CD4-positive, alpha-beta T cell (primary cell): Measurements from ENCODE around the gene PWWP2A. TPM values are rescaled to one million over a fixed set of nuclear protein-coding genes. Genes with fewer than 3 reads are reported as not detected.

Experiments
- ATAC-seq: fragments of 200-7000 bp; cut with Tn5 transposase; one replicate; pipeline ENCODE4 v1.10.0; 2022; ENCODE audit warnings: mild to moderate bottlenecking; ENCODE audit not compliant: poor library complexity
- CTCF ChIA-PET: fragments of 350-600 bp; sonication (Branson Sonifier 250); formaldehyde crosslinking; loops from one replicate; lab custom pipeline; 2021; ENCODE audit warnings: antibody characterized with exemption, inconsistent platforms; lab: Charles Lee
- POLR2A ChIA-PET: fragments of 350-600 bp; sonication (Branson Sonifier 250); formaldehyde crosslinking; loops from one replicate; lab custom pipeline; 2021; ENCODE audit warnings: antibody characterized with exemption, inconsistent platforms; lab: Charles Lee
- DNase-seq, 14 experiments: peaks; one replicate each; pipeline ENCODE4 v3.0.0-alpha.2; 2013 to 2020; ENCODE audit warnings: mixed read lengths in 2 of 14
- H3K27ac ChIP-seq, 2 donors: one replicate each; pipeline versions ENCODE4 v1.5.1 to v1.7.0; 2013; ENCODE audit warnings: low read length in 2 of 2, low read depth in 1 of 2, mild to moderate bottlenecking in 1 of 2
- H3K27me3 ChIP-seq, 2 experiments: 1 replicate in 1 of 2; 2 replicates in 1 of 2; pipeline versions ENCODE4 v1.6.1 to v1.7.0; 2013; ENCODE audit warnings: low read length in 2 of 2, control low read depth in 1 of 2, mild to moderate bottlenecking in 1 of 2, moderate library complexity in 1 of 2; ENCODE audit not compliant: insufficient read depth in 2 of 2, control insufficient read depth in 1 of 2
- H3K36me3 ChIP-seq: one replicate; pipeline ENCODE4 v1.6.1; 2013; ENCODE audit warnings: low read length, control low read depth; ENCODE audit not compliant: insufficient read depth
- H3K4me1 ChIP-seq: one replicate; pipeline ENCODE4 v1.6.1; 2013; ENCODE audit warnings: low read length, control low read depth; ENCODE audit not compliant: insufficient read depth
- H3K4me3 ChIP-seq: one replicate; pipeline ENCODE4 v1.5.1; 2013; ENCODE audit warnings: mild to moderate bottlenecking, low read length, moderate library complexity
- H3K9me3 ChIP-seq, 2 experiments: 1 replicate in 1 of 2; 2 replicates in 1 of 2; pipeline versions ENCODE4 v1.6.1 to v1.7.0; 2013; ENCODE audit warnings: low read length in 2 of 2, mild to moderate bottlenecking in 2 of 2, control low read depth in 1 of 2, moderate library complexity in 1 of 2; ENCODE audit not compliant: control insufficient read depth in 1 of 2, insufficient read depth in 1 of 2
- H3K27ac Mint-ChIP-seq: one replicate; pipeline ENCODE4 v1.8.0; 2020; ENCODE audit warnings: mixed read lengths
- H3K27me3 Mint-ChIP-seq: one replicate; pipeline ENCODE4 v1.8.0; 2021; ENCODE audit warnings: mixed read lengths
- H3K36me3 Mint-ChIP-seq: one replicate; pipeline ENCODE4 v1.8.0; 2021; ENCODE audit warnings: low read depth, mixed read lengths
- H3K4me1 Mint-ChIP-seq: one replicate; pipeline ENCODE4 v1.8.0; 2021; ENCODE audit warnings: low read depth, mixed read lengths
- H3K4me3 Mint-ChIP-seq: one replicate; pipeline ENCODE4 v1.8.0; 2020; ENCODE audit warnings: mild to moderate bottlenecking, mixed read lengths
- H3K9me3 Mint-ChIP-seq: one replicate; pipeline ENCODE4 v1.8.0; 2020; ENCODE audit warnings: mixed read lengths
- CTCF ChIP-seq: fragments of 200-600 bp; IDR thresholded peaks from one replicate; pipeline ENCODE4 v1.8.0; 2022; ENCODE audit warnings: antibody characterized with exemption, mild to moderate bottlenecking
- intact Hi-C, 2 experiments: fragments of 100-400 bp; cut with DNase I in 1 of 2; cut with micrococcal nuclease in 1 of 2; formaldehyde crosslinking; loops; one replicate each; pipeline versions ENCODE4 v1.15.1 to v1.9.0; 2023 to 2025; cut with DNase I, micrococcal nuclease
- total RNA-seq, 174 experiments: library from RNA in 2 of 174; stranded (reverse) in 2 of 174; gene quantifications; one replicate each; pipeline ENCODE4 v1.2.3 and lab custom pipeline; 2021 to 2026

PWWP2A gene
- total RNA-seq, 2 experiments from 2014 or later = 18.2 to 23.2 TPM

- ATAC-seq (no peak), DNase-seq (no peak)
- H3K4me3 Mint-ChIP-seq = no peak overlapping the region
- H3K27me3 Mint-ChIP-seq = no peaks in the 10 kb centered on the region
- H3K4me1 Mint-ChIP-seq = peaks cover 4% of the 10 kb centered on the region
- no peak overlapping the region for H3K27ac Mint-ChIP-seq
- Histone ChIP-seq H3K9me3 (no peaks in the 10 kb centered on the region), H3K27ac (no peak overlapping the region), H3K4me3 (no peak overlapping the region), H3K36me3 (peaks cover 7% of the 10 kb centered on the region), H3K4me1 (no peaks in the 10 kb centered on the region), H3K27me3 (no peaks in the 10 kb centered on the region)
- H3K9me3 Mint-ChIP-seq = no peaks in the 10 kb centered on the region
- ChIA-PET POLR2A (no interaction called here), CTCF (no interaction called here)
- no peak for TF ChIP-seq CTCF
- H3K36me3 Mint-ChIP-seq = peaks cover 26% of the 10 kb centered on the region
- intact Hi-C loops = no loop called here
These were observed 32.1 kb downstream of the PWWP2A start for GRCh38 chr5:160087199-160087598.

DNA sequence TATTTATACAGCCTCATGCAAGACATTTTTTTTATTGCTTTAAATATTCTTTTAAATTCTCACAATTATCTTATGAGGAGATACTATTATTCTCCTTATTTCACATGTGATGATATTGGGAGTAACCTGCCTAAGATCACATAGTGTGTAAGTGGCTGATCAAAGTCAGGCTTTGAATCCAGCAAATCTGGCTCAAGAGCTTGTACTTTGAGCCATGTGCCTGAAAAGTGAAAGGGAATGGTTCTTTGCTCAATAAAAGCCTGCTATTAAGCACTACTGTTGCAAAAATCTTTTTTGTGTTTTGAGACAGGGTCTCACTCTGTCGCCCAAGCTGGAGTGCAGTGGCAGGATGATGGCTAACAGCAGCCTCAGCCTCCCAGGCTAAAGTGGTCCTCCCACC is 35.1 kb downstream of the PWWP2A start:
- no peak for TF ChIP-seq CTCF
- H3K4me1 Mint-ChIP-seq = no peaks in the 10 kb centered on the region

GRCh38 chr5:160083501-160083900 is 35.7 kb downstream of the PWWP2A start:
- Mint-ChIP-seq H3K9me3 (no peaks in the 10 kb centered on the region), H3K27me3 (no peaks in the 10 kb centered on the region), H3K4me1 (no peaks in the 10 kb centered on the region), H3K27ac (no peak overlapping the region), H3K36me3 (peaks cover 33% of the 10 kb centered on the region), H3K4me3 (no peak overlapping the region)
- CTCF ChIA-PET = no interaction called here
- Histone ChIP-seq H3K27me3 (no peaks in the 10 kb centered on the region), H3K36me3 (peaks cover 7% of the 10 kb centered on the region), H3K4me3 (no peak overlapping the region), H3K27ac (no peak overlapping the region), H3K4me1 (no peaks in the 10 kb centered on the region), H3K9me3 (no peaks in the 10 kb centered on the region)
- DNase-seq (no peak), ATAC-seq (no peak)
- intact Hi-C loops = no loop called here
- no peak for TF ChIP-seq CTCF
- POLR2A ChIA-PET = interaction anchor here (0.6 kb wide), 1 partner anchor 10 kb away, joined by 3 read pairs; no protein-coding TSS in a partner anchor

More for the DNA sequence above, 35.1 kb downstream of the PWWP2A start:
- Mint-ChIP-seq H3K36me3 (peaks cover 27% of the 10 kb centered on the region), H3K27me3 (no peaks in the 10 kb centered on the region), H3K9me3 (no peaks in the 10 kb centered on the region), H3K4me3 (no peak overlapping the region), H3K27ac (no peak overlapping the region)
- CTCF ChIA-PET = no interaction called here
- no peak for DNase-seq
- POLR2A ChIA-PET = no interaction called here
- Histone ChIP-seq H3K9me3 (no peaks in the 10 kb centered on the region), H3K4me1 (no peaks in the 10 kb centered on the region), H3K36me3 (peaks cover under 1% of the 10 kb centered on the region), H3K27me3 (no peaks in the 10 kb centered on the region), H3K27ac (no peak overlapping the region), H3K4me3 (no peak overlapping the region)
- no peak for ATAC-seq
- intact Hi-C loops = no loop called here
